Measurements from ENCODE around the gene ELP2.
"Not testable (repeated sequence)": the region's sequence is repeated elsewhere in the genome, so short reads cannot be mapped to it uniquely, and the experiment has no call there.

Gene ELP2

GRCh38 chr18:36114738-36115137 lies 15.0 kb upstream of the ELP2 start:
- in situ Hi-C loops (cut with HindIII; ENCODE audit: low sequenced_read_pairs): no loop called here

GRCh38 chr18:36116771-36117170 lies 12.9 kb upstream of the ELP2 start:
- in situ Hi-C loops (cut with HindIII; ENCODE audit: low sequenced_read_pairs): not testable (repeated sequence)

GRCh38 chr18:36120297-36120696 lies 9.4 kb upstream of the ELP2 start:
- in situ Hi-C loops (cut with HindIII; ENCODE audit: low sequenced_read_pairs): no loop called here

GRCh38 chr18:36124841-36125240 lies 4.9 kb upstream of the ELP2 start:
- in situ Hi-C loops (cut with HindIII; ENCODE audit: low sequenced_read_pairs): no loop called here

GRCh38 chr18:36126668-36127067 lies 3.0 kb upstream of the ELP2 start:
- in situ Hi-C loops (cut with HindIII; ENCODE audit: low sequenced_read_pairs): no loop called here

- in situ Hi-C loops (cut with HindIII; ENCODE audit: low sequenced_read_pairs): no loop called here
Observed at GRCh38 chr18:36127836-36128529, 1.7 kb upstream of the ELP2 start.

- in situ Hi-C loops (cut with HindIII; ENCODE audit: low sequenced_read_pairs): no loop called here
Observed at GRCh38 chr18:36128530-36128870, 1.2 kb upstream of the ELP2 start.

- in situ Hi-C loops (cut with HindIII; ENCODE audit: low sequenced_read_pairs): no loop called here
Observed at GRCh38 chr18:36128907-36129299, 796 bp upstream of the ELP2 start.

GRCh38 chr18:36130039-36130831 lies 536 bp downstream of the ELP2 start:
- in situ Hi-C loops (cut with HindIII; ENCODE audit: low sequenced_read_pairs): no loop called here

- in situ Hi-C loops (cut with HindIII; ENCODE audit: low sequenced_read_pairs): no loop called here
Observed at GRCh38 chr18:36130883-36131653, 1.4 kb downstream of the ELP2 start.

- in situ Hi-C loops (cut with HindIII; ENCODE audit: low sequenced_read_pairs): no loop called here
Observed at GRCh38 chr18:36131692-36132483, 2.2 kb downstream of the ELP2 start.

- in situ Hi-C loops (cut with HindIII; ENCODE audit: low sequenced_read_pairs): no loop called here
Observed at GRCh38 chr18:36132756-36133155, 3.1 kb downstream of the ELP2 start.

- in situ Hi-C loops (cut with HindIII; ENCODE audit: low sequenced_read_pairs): no loop called here
Observed at GRCh38 chr18:36135264-36135663, 5.6 kb downstream of the ELP2 start.

- in situ Hi-C loops (cut with HindIII; ENCODE audit: low sequenced_read_pairs): no loop called here
Observed at GRCh38 chr18:36139245-36139644, 9.5 kb downstream of the ELP2 start.

- in situ Hi-C loops (cut with HindIII; ENCODE audit: low sequenced_read_pairs): no loop called here
Observed at GRCh38 chr18:36141576-36141975, 11.9 kb downstream of the ELP2 start.

GRCh38 chr18:36142751-36143150 lies 13.1 kb downstream of the ELP2 start:
- in situ Hi-C loops (cut with HindIII; ENCODE audit: low sequenced_read_pairs): no loop called here

GRCh38 chr18:36143391-36143790 lies 13.7 kb downstream of the ELP2 start:
- in situ Hi-C loops (cut with HindIII; ENCODE audit: low sequenced_read_pairs): no loop called here

GRCh38 chr18:36149514-36150289 lies 20.0 kb downstream of the ELP2 start:
- in situ Hi-C loops (cut with HindIII; ENCODE audit: low sequenced_read_pairs): no loop called here

- in situ Hi-C loops (cut with HindIII; ENCODE audit: low sequenced_read_pairs): no loop called here
Observed at GRCh38 chr18:36152781-36153180, 23.1 kb downstream of the ELP2 start.

- in situ Hi-C loops (cut with HindIII; ENCODE audit: low sequenced_read_pairs): no loop called here
Observed at GRCh38 chr18:36153203-36153602, 23.5 kb downstream of the ELP2 start.
